AML-193 (cell line): Measurements from ENCODE around the gene NPY5R.

Experiments used
- DNase-seq, 2 experiments: peaks; one replicate each; lab custom pipeline; 2025; lab: John Stamatoyannopoulos, UW

NPY5R gene

GRCh38 chr4:163384926-163385325 lies 41.2 kb downstream of the NPY5R start:
- DNase-seq: no peak

GRCh38 chr4:163385466-163385865 lies 41.8 kb downstream of the NPY5R start:
- no peak for DNase-seq

- no peak for DNase-seq
Observed at GRCh38 chr4:163391756-163392155, 48.1 kb downstream of the NPY5R start.

- DNase-seq: no peak
Observed at GRCh38 chr4:163392328-163392727, 48.6 kb downstream of the NPY5R start.

- no peak for DNase-seq
Observed at GRCh38 chr4:163393471-163393870, 49.8 kb downstream of the NPY5R start.

- no peak for DNase-seq
Observed at GRCh38 chr4:163395055-163395454, 51.4 kb downstream of the NPY5R start.

GRCh38 chr4:163395758-163396157 lies 52.1 kb downstream of the NPY5R start:
- DNase-seq: no peak

GRCh38 chr4:163398238-163398637 lies 54.5 kb downstream of the NPY5R start:
- no peak for DNase-seq

GRCh38 chr4:163400911-163401310 lies 57.2 kb downstream of the NPY5R start:
- DNase-seq: no peak
